NT2/D1 (cell line): ENCODE results near the gene RYR2.

Experiments
- DNase-seq: peaks from one replicate; pipeline ENCODE4 v3.0.0-alpha.2; 2011; ENCODE audit warnings: low read depth, low spot score
- H3K27me3 ChIP-seq: 2 replicates; pipeline ENCODE4 v1.6.0; 2011; ENCODE audit warnings: mild to moderate bottlenecking; ENCODE audit not compliant: insufficient read length, insufficient read depth
- H3K36me3 ChIP-seq: 2 replicates; pipeline ENCODE4 v1.6.1; 2011; ENCODE audit warnings: mild to moderate bottlenecking, low read length, mixed read lengths; ENCODE audit not compliant: insufficient read depth, insufficient read length
- H3K4me1 ChIP-seq: 2 replicates; pipeline ENCODE4 v1.5.1; 2011; ENCODE audit not compliant: insufficient read depth, insufficient read length
- H3K4me3 ChIP-seq: 2 replicates; pipeline ENCODE4 v1.5.1; 2011; ENCODE audit warnings: low read depth; ENCODE audit not compliant: insufficient read length
- H3K9ac ChIP-seq: 2 replicates; pipeline ENCODE4 v1.6.0; 2011; ENCODE audit warnings: low read depth; ENCODE audit not compliant: insufficient read length
- H3K9me3 ChIP-seq: 2 replicates; pipeline ENCODE4 v1.5.1; 2011; ENCODE audit warnings: mild to moderate bottlenecking, low read length; ENCODE audit not compliant: insufficient read depth
- SUZ12 ChIP-seq: IDR thresholded peaks from 2 replicates; pipeline ENCODE4 v1.6.1; 2011; ENCODE audit not compliant: insufficient read length, insufficient read depth; ENCODE audit errors: extremely low read depth
- YY1 ChIP-seq: IDR thresholded peaks from 2 replicates; pipeline ENCODE4 v1.6.1; 2011; ENCODE audit not compliant: insufficient read length, insufficient read depth
- ZNF274 ChIP-seq: IDR thresholded peaks from 2 replicates; pipeline ENCODE4 v1.6.1; 2011; ENCODE audit warnings: mild to moderate bottlenecking, low read depth, low read length

Gene RYR2

DNA sequence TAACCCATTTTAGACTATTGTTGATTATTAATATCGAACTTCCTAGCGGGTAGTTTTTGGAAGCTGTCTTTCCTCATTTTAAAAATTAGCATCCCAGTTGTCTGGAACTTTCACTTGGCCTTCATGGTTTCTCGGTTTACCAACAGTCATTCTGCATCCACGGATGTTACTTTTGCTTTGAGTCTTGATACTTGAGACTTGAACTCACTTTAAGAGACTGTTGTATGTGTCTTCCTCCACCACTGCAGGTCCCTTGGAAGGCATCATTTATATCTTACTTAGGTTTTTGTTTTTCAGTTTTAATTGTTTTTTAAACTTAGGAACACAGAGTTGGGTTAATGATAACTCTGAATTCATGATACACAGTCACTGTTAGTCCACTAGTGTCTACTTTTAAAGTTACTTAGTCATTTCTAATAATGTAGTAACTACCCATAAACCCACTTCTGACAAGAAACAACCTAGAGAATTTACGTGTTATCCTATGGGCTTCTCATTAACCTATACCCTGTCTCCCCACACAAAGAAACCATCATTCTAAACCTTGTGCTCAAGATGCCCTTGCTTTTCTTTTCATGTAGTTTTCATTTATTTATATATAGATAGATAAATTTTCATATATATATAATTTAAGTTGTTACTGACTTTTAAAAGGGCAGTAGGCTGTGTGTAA, 696.1 kb downstream of the RYR2 start:
- DNase-seq: no peak
- H3K4me1 ChIP-seq: no peaks in the 10 kb centered on the region
- H3K9me3 ChIP-seq: no peaks in the 10 kb centered on the region
- H3K4me3 ChIP-seq: no peak overlapping the region
- H3K27me3 ChIP-seq: no peaks in the 10 kb centered on the region
- H3K9ac ChIP-seq: no peak overlapping the region
- H3K36me3 ChIP-seq: no peaks in the 10 kb centered on the region
- no peak for TF ChIP-seq ZNF274
- no peak for TF ChIP-seq YY1
- no peak for TF ChIP-seq SUZ12

DNA sequence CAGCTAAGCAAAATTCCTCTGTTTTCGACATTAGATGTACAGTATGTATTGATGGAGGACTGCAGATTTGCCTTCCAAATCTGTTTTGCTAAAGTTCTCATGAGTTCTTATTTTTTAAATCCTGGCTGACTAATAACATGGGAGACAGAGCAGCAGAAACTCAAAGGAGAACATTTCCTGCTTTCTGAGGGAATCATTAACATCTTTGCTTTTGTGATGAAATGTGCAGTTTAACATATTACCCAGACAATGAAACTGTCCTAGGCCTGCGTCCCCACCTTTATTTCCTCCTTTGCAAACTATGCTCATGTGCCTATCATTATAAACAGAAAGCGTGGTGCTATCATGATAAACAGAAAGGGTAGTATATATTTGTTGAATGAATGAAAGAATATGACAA, 698.9 kb downstream of the RYR2 start:
- H3K27me3 ChIP-seq: no peaks in the 10 kb centered on the region
- no peak for TF ChIP-seq ZNF274
- TF ChIP-seq SUZ12: no peak
- H3K36me3 ChIP-seq: no peaks in the 10 kb centered on the region
- no peak overlapping the region for H3K4me3 ChIP-seq
- no peaks in the 10 kb centered on the region for H3K4me1 ChIP-seq
- no peak for DNase-seq
- H3K9me3 ChIP-seq: no peaks in the 10 kb centered on the region
- H3K9ac ChIP-seq: no peak overlapping the region

GRCh38 chr1:237745545-237745944, 703.6 kb downstream of the RYR2 start:
- no peak for TF ChIP-seq ZNF274
- TF ChIP-seq YY1: no peak
- no peak for TF ChIP-seq SUZ12
- no peaks in the 10 kb centered on the region for H3K4me1 ChIP-seq
- no peaks in the 10 kb centered on the region for H3K36me3 ChIP-seq
- H3K4me3 ChIP-seq: no peak overlapping the region
- H3K27me3 ChIP-seq: no peaks in the 10 kb centered on the region
- H3K9ac ChIP-seq: no peak overlapping the region
- H3K9me3 ChIP-seq: no peaks in the 10 kb centered on the region
- DNase-seq: no peak

DNA sequence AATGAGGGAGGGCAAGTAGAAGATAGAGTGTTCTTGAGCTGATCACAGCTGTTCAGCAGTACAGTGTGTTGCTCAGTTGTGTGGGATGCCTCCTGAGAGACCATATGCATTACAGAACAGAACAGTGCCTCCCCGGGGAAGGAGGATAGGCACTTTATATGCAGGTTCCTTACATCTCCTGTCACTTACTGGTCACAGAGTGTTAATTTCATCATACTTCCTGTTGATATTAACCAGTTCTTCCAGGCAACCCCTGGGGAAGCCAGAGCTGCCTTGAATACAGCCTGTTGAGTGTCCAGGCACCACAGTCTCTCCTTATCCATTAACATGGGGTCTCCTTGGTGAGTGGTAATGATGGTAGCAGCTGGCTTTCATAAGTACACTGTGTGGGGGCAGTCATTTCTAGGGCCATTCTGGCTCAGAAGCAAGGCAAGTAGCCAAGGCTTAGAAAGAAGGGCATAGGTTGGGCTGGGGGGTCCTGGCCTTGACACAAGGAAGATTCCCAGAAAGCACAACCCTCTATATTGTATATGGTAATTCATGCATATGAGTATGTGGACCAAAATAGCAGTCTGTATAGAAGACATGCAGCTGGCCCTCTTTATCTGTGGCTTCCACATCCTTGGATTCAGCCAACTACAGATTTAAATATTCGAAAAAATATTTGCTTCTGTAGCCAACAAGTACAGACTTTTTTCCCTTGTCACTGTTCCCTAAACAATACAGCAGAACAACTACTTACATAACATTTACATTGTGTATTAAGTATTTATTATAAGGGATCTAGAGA, 706.4 kb downstream of the RYR2 start:
- TF ChIP-seq YY1: no peak
- TF ChIP-seq SUZ12: no peak
- no peak for TF ChIP-seq ZNF274
- H3K4me3 ChIP-seq: no peak overlapping the region
- no peaks in the 10 kb centered on the region for H3K27me3 ChIP-seq
- no peaks in the 10 kb centered on the region for H3K36me3 ChIP-seq
- no peaks in the 10 kb centered on the region for H3K9me3 ChIP-seq
- no peaks in the 10 kb centered on the region for H3K4me1 ChIP-seq
- no peak overlapping the region for H3K9ac ChIP-seq
- no peak for DNase-seq

GRCh38 chr1:237749122-237749521, 707.1 kb downstream of the RYR2 start:
- H3K27me3 ChIP-seq: no peaks in the 10 kb centered on the region
- no peaks in the 10 kb centered on the region for H3K36me3 ChIP-seq
- no peak for DNase-seq
- H3K4me3 ChIP-seq: no peak overlapping the region
- no peaks in the 10 kb centered on the region for H3K4me1 ChIP-seq
- no peak overlapping the region for H3K9ac ChIP-seq
- TF ChIP-seq YY1 (no peak), ZNF274 (no peak), SUZ12 (no peak)
- no peaks in the 10 kb centered on the region for H3K9me3 ChIP-seq

GRCh38 chr1:237751090-237751489, 709.1 kb downstream of the RYR2 start:
- TF ChIP-seq SUZ12 (no peak), ZNF274 (no peak)
- H3K4me1 ChIP-seq: no peaks in the 10 kb centered on the region
- no peaks in the 10 kb centered on the region for H3K27me3 ChIP-seq
- H3K9me3 ChIP-seq: no peaks in the 10 kb centered on the region
- H3K4me3 ChIP-seq: no peak overlapping the region
- H3K9ac ChIP-seq: no peak overlapping the region
- H3K36me3 ChIP-seq: no peaks in the 10 kb centered on the region
- DNase-seq: no peak

GRCh38 chr1:237754627-237755026, 712.6 kb downstream of the RYR2 start:
- H3K4me1 ChIP-seq: no peaks in the 10 kb centered on the region
- TF ChIP-seq SUZ12 (no peak), YY1 (no peak), ZNF274 (no peak)
- no peaks in the 10 kb centered on the region for H3K9me3 ChIP-seq
- DNase-seq: no peak
- no peak overlapping the region for H3K9ac ChIP-seq
- no peaks in the 10 kb centered on the region for H3K27me3 ChIP-seq
- no peaks in the 10 kb centered on the region for H3K36me3 ChIP-seq
- no peak overlapping the region for H3K4me3 ChIP-seq
